Naive thymus-derived CD4-positive, alpha-beta T cell (primary cell): ENCODE data around the gene TMIGD2. TPM values are rescaled to one million over a fixed set of nuclear protein-coding genes. Genes with fewer than 3 reads are reported as not detected.

Source experiments
- ATAC-seq: fragments of 150-1000 bp; cut with Tn5 transposase; 2 replicates; pipeline ENCODE4 v1.10.0; 2021; ENCODE audit warnings: mild to moderate bottlenecking, moderate library complexity
- CTCF ChIA-PET: fragments of 350-600 bp; sonication (Branson Sonifier 250); formaldehyde crosslinking; loops from one replicate; lab custom pipeline; 2021; ENCODE audit warnings: antibody characterized with exemption; lab: Charles Lee
- POLR2A ChIA-PET: fragments of 350-600 bp; sonication (Branson Sonifier 250); formaldehyde crosslinking; loops from one replicate; lab custom pipeline; 2021; ENCODE audit warnings: antibody characterized with exemption, inconsistent platforms; lab: Charles Lee
- DNase-seq, 9 donors: peaks; one replicate each; pipeline versions ENCODE4 v3.0.0 to v3.0.0-alpha.2; 2020 to 2022; ENCODE audit warnings: mixed read lengths in 1 of 9
- H3K27ac ChIP-seq: one replicate; pipeline ENCODE4 v1.7.0; 2013; ENCODE audit warnings: mild to moderate bottlenecking, low read depth, low read length, moderate library complexity
- H3K27me3 ChIP-seq, 2 donors: one replicate each; pipeline ENCODE4 v1.7.0; 2013; ENCODE audit warnings: low read length in 2 of 2, mild to moderate bottlenecking in 2 of 2, moderate library complexity in 2 of 2; ENCODE audit not compliant: control insufficient read depth in 2 of 2, insufficient read depth in 2 of 2
- H3K36me3 ChIP-seq, 3 experiments: 1 replicate in 2 of 3; 2 replicates in 1 of 3; pipeline ENCODE4 v1.7.0; 2013; ENCODE audit warnings: low read length in 3 of 3, mild to moderate bottlenecking in 3 of 3, moderate library complexity in 1 of 3; ENCODE audit not compliant: insufficient read depth in 3 of 3, control insufficient read depth in 2 of 3
- H3K4me1 ChIP-seq, 2 donors: one replicate each; pipeline ENCODE4 v1.7.0; 2013; ENCODE audit warnings: low read length in 2 of 2, mild to moderate bottlenecking in 2 of 2, moderate library complexity in 1 of 2; ENCODE audit not compliant: control insufficient read depth in 2 of 2, insufficient read depth in 2 of 2
- H3K4me3 ChIP-seq: 2 replicates; pipeline ENCODE4 v1.7.0; 2013; ENCODE audit warnings: mild to moderate bottlenecking, low read length
- H3K9me3 ChIP-seq, 3 experiments: 1 replicate in 2 of 3; 2 replicates in 1 of 3; pipeline ENCODE4 v1.7.0; 2013; ENCODE audit warnings: low read length in 3 of 3; ENCODE audit not compliant: control insufficient read depth in 2 of 3
- H3K27ac Mint-ChIP-seq, 9 donors: one replicate each; pipeline ENCODE4 v1.8.0; 2020 to 2022; ENCODE audit warnings: mixed read lengths in 9 of 9, mild to moderate bottlenecking in 8 of 9, moderate library complexity in 5 of 9, inconsistent platforms in 2 of 9
- H3K27me3 Mint-ChIP-seq, 5 donors: one replicate each; pipeline ENCODE4 v1.8.0; 2021 to 2022; ENCODE audit warnings: mixed read lengths in 5 of 5, mild to moderate bottlenecking in 1 of 5
- H3K36me3 Mint-ChIP-seq, 5 donors: one replicate each; pipeline ENCODE4 v1.8.0; 2020 to 2022; ENCODE audit warnings: mixed read lengths in 5 of 5, mild to moderate bottlenecking in 3 of 5, inconsistent platforms in 1 of 5
- H3K4me1 Mint-ChIP-seq, 7 donors: one replicate each; pipeline ENCODE4 v1.8.0; 2020 to 2022; ENCODE audit warnings: mixed read lengths in 7 of 7, mild to moderate bottlenecking in 3 of 7, inconsistent platforms in 1 of 7
- H3K4me3 Mint-ChIP-seq, 10 donors: one replicate each; pipeline ENCODE4 v1.8.0; 2020 to 2022; ENCODE audit warnings: mild to moderate bottlenecking in 10 of 10, mixed read lengths in 10 of 10, moderate library complexity in 6 of 10, inconsistent platforms in 2 of 10
- H3K9me3 Mint-ChIP-seq, 11 donors: one replicate each; pipeline ENCODE4 v1.8.0; 2020 to 2022; ENCODE audit warnings: mixed read lengths in 11 of 11, mild to moderate bottlenecking in 4 of 11, inconsistent platforms in 1 of 11, moderate library complexity in 1 of 11
- intact Hi-C, 2 donors: fragments of 100-400 bp; cut with micrococcal nuclease; formaldehyde crosslinking; loops; one replicate each; pipeline ENCODE4 v1.15.1; 2023
- polyA plus RNA-seq, 2 donors: library from polyadenylated mRNA; unstranded; fragments of 300-500 nt; fragmentation: Illumina TruSeq; gene quantifications; one replicate each; pipeline ENCODE4 v1.2.3, GENCODE V29; 2021
- total RNA-seq, 6 experiments: library from RNA in 5 of 6; stranded (reverse) in 5 of 6; gene quantifications; 1 replicate in 5 of 6; 2 replicates in 1 of 6; pipeline ENCODE4 v1.2.3 and lab custom pipeline; 2021 to 2026

TMIGD2 gene
- total and polyA plus RNA-seq, 7 experiments from 2014 or later: 22.3 to 107 (median 48.2) TPM

DNA sequence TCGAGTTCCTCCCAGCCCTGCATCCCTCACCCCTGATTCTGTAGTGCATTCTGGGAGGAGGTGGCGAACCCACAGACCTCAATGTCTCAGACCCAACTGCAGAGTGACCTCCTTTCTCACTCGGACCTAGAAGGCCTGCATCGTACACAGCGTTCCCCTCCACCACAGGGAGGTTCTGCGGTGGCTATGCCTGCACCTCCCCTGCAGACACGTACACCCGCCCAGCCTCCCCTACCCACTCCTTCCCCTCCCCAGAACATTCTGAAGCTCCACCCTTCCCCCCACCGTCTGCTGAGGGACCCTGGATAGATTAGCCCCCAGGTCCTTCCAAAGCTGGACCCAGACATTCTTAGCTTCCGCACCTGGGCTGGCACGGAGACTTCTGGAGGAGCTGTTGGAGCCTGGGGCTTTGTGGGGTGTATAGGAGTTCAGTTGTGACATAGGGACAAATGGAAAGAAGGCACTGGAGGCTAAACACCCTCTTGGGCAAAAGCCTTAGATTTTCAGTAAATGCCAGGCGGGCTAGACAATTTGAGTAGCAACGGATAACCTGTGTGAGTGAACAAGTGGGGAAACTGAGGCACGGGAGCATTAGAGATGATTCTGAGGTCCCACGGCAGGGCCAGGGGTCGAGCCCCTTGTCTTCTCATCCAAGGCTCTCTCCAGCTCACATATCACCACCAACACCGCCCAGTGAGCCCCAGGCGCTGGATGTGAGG is 1.8 kb upstream of the TMIGD2 start:
- CTCF ChIA-PET: no interaction called here
- no peak for ATAC-seq

DNA sequence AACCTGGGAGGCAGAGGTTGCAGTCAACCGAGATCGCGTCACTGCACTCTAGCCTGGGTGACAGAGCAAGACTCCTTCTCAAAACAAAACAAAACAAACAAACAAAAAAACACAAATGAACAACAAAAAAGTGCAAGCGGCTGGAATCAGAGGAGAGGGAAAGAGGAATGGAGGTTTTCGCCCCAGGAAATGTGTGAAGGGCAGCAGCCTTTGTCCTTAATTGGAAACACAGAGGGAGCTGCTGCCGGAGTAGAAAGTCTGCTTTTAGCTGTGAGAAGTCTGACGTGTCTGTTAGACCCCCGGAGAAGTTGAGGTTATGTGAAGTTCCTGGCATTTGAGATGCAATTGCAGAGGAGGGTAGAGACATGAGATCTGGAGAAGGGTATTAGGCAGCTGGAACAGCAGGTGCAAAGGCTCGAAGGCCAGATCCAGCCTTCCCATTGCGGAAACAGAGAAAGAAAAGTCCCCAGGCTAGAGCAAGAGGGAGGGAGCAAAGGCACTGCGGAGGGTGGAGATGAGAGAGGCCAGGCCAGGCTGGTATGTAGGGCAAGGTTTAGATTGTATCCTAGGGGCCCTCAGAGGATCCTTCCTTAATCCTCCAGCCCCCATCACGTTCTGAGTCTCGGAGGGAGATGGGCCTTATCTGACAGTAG is 473 bp downstream of the TMIGD2 start:
- peak; percentile 39 for ATAC-seq
- intact Hi-C loops: loop anchor here (1.0 to 5.0 kb wide), 6 partner anchors 27 to 99 kb away; partner anchors contain the start of genes MPND (in 2 of the 2) and SH3GL1 (in 1 of the 2)
- peaks cover 13 to 70% (median 41%) of the 10 kb centered on the region in 7 donors for H3K4me1 Mint-ChIP-seq

More for the DNA sequence above, 1.8 kb upstream of the TMIGD2 start:
- no peaks in the 10 kb centered on the region for H3K9me3 ChIP-seq
- intact Hi-C loops: loop anchor here (2.0 to 5.0 kb wide), 3 partner anchors 25 to 38 kb away; partner anchors contain the start of gene MPND (in 1 of the 2)
- peak overlapping the region in 8 of 9 donors; percentile 48 to 96 (median 84) for H3K27ac Mint-ChIP-seq
- peak in 1 of 9 donors; percentile 10 for DNase-seq
- peaks cover 8 to 50% (median 38%) of the 10 kb centered on the region in 7 donors for H3K4me1 Mint-ChIP-seq
- H3K36me3 Mint-ChIP-seq: peaks cover 0 to 4% (median 0%) of the 10 kb centered on the region in 5 donors
- H3K4me3 Mint-ChIP-seq: peak overlapping the region; percentile 59 to 98 (median 78)
- H3K36me3 ChIP-seq: no peaks in the 10 kb centered on the region
- POLR2A ChIA-PET: interaction anchor here (1.3 to 3.5 kb wide), 3 partner anchors 27 to 542 kb away, joined by 3 to 29 read pairs (median 4); partner anchors contain the start of genes MPND and MRPL54
- no peaks in the 10 kb centered on the region for H3K9me3 Mint-ChIP-seq
- peak overlapping the region; percentile 35 for H3K27ac ChIP-seq
- no peaks in the 10 kb centered on the region for H3K27me3 Mint-ChIP-seq
- H3K27me3 ChIP-seq: no peaks in the 10 kb centered on the region
- peak overlapping the region; percentile 43 for H3K4me3 ChIP-seq
- peaks cover 4 to 28% of the 10 kb centered on the region in 2 donors for H3K4me1 ChIP-seq

DNA sequence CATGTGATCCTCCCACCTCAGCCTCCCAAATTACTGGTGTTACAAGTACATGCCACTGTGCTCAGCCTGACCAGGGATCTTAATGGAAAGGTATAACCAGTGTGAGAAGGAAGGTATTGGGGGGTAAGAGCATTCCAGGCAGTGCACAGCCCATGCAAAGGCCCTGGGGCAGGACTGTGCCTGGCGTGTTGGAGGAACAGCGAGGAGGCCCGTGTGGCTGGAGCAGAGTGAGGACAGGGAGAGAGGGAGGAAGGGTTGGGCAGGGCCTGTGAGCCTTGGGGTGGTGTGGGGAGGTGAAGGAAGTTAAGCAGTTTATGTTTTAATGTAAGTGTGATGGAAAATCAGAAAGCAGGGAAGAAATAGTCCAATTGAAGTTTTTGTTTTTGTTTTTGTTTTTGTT is 1.6 kb downstream of the TMIGD2 start:
- peaks cover 0 to 10% (median 0%) of the 10 kb centered on the region in 5 donors for H3K36me3 Mint-ChIP-seq
- H3K4me1 Mint-ChIP-seq: peaks cover 13 to 71% (median 41%) of the 10 kb centered on the region in 7 donors
- ChIA-PET POLR2A (interaction anchor here (0.9 to 1.3 kb wide), 2 partner anchors 42 to 43 kb away, joined by 3 to 4 read pairs; partner anchors contain the start of gene MPND), CTCF (interaction anchor here (0.6 to 1.0 kb wide), 2 partner anchors 34 to 53 kb away, joined by 3 read pairs; no protein-coding TSS in a partner anchor)
- Histone ChIP-seq H3K4me3 (no peak overlapping the region), H3K9me3 (no peaks in the 10 kb centered on the region), H3K27ac (no peak overlapping the region), H3K4me1 (peaks cover 4 to 28% of the 10 kb centered on the region in 2 donors), H3K27me3 (no peaks in the 10 kb centered on the region), H3K36me3 (peaks cover 0 to 22% (median 0%) of the 10 kb centered on the region in 3 experiments)
- intact Hi-C loops: loop anchor here (5.0 kb wide), 2 partner anchors 33 to 42 kb away; partner anchors contain the start of gene MPND (in 1 of the 2)
- DNase-seq (peak in 1 of 9 donors; percentile 6), ATAC-seq (no peak)
- peak overlapping the region; percentile 51 to 98 (median 90) for H3K4me3 Mint-ChIP-seq
- H3K27ac Mint-ChIP-seq: peak overlapping the region; percentile 73 to 96 (median 92)
- no peaks in the 10 kb centered on the region for H3K27me3 Mint-ChIP-seq
- no peaks in the 10 kb centered on the region for H3K9me3 Mint-ChIP-seq

More for the DNA sequence above, 473 bp downstream of the TMIGD2 start:
- peak in 5 of 9 donors; percentile 9 to 35 (median 20) for DNase-seq
- Histone ChIP-seq H3K27me3 (no peaks in the 10 kb centered on the region), H3K9me3 (no peaks in the 10 kb centered on the region), H3K27ac (peak overlapping the region; percentile 73), H3K4me1 (peaks cover 4 to 28% of the 10 kb centered on the region in 2 donors), H3K36me3 (peaks cover 0 to 11% (median 0%) of the 10 kb centered on the region in 3 experiments), H3K4me3 (peak overlapping the region; percentile 69)
- peak overlapping the region; percentile 84 to 98 (median 92) for H3K4me3 Mint-ChIP-seq
- H3K27me3 Mint-ChIP-seq: no peaks in the 10 kb centered on the region
- H3K27ac Mint-ChIP-seq: peak overlapping the region; percentile 88 to 96 (median 93)
- no peaks in the 10 kb centered on the region for H3K9me3 Mint-ChIP-seq
- peaks cover 0 to 7% (median 0%) of the 10 kb centered on the region in 5 donors for H3K36me3 Mint-ChIP-seq
- ChIA-PET CTCF (interaction anchor here (0.9 to 2.2 kb wide), 3 partner anchors 20 to 50 kb away, joined by 3 to 11 read pairs (median 3); no protein-coding TSS in a partner anchor), POLR2A (interaction anchor here (0.6 to 3.5 kb wide), 8 partner anchors 35 to 693 kb away, joined by 3 to 29 read pairs (median 4); partner anchors contain the start of genes CHAF1A, MPND and STAP2)

DNA sequence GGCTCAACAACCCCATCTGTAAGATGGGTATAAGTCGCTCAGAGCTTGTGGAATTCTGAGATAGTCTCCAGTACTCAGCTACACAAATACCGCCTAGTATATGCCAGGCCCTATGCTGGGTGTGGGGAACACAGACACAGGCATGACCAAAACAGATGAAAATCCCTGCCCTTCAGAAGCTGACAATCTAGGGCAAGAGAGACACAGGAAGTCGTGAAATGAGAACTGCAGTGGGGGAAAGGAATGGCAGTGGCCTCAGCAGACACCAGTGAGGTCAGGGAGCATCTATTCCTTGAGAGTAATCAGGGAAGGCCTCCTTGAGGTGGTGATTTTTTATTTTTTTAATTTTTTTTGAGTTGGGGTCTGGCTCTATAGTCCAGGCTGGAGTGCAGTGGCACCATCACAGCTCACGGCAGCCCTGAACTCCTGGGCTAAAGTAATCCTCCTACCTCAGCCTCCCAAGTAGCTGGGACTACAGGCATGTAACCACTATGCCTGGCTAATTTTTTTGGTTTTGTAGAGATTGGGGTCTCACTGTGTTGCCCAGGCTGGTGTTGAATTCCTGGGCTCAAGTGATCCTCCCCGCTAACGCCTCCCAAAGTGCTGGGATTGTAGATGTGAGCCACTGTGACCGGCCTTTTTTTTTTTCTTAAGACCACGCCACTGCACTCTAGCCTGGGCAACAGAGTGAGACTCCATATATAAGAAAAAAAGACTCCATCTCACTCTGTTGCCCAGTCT is 3.2 kb downstream of the TMIGD2 start:
- Histone ChIP-seq H3K27me3 (no peaks in the 10 kb centered on the region), H3K27ac (no peak overlapping the region), H3K36me3 (peaks cover 0 to 34% (median 0%) of the 10 kb centered on the region in 3 experiments), H3K4me3 (no peak overlapping the region), H3K4me1 (peaks cover under 1 to 23% of the 10 kb centered on the region in 2 donors), H3K9me3 (no peaks in the 10 kb centered on the region)
- peak overlapping the region; percentile 29 to 92 (median 76) for H3K27ac Mint-ChIP-seq
- peaks cover 13 to 62% (median 34%) of the 10 kb centered on the region in 7 donors for H3K4me1 Mint-ChIP-seq
- H3K27me3 Mint-ChIP-seq: no peaks in the 10 kb centered on the region
- H3K4me3 Mint-ChIP-seq: peak overlapping the region in 9 of 10 donors; percentile 25 to 59 (median 44)
- H3K9me3 Mint-ChIP-seq: peaks cover 0 to 1% (median 0%) of the 10 kb centered on the region in 11 donors
- ChIA-PET POLR2A (interaction anchor here (0.5 to 1.3 kb wide), 3 partner anchors 29 to 43 kb away, joined by 3 to 4 read pairs (median 3); no protein-coding TSS in a partner anchor), CTCF (interaction anchor here (0.6 kb wide), 1 partner anchor 47 kb away, joined by 3 read pairs; no protein-coding TSS in a partner anchor)
- intact Hi-C loops: no loop called here
- H3K36me3 Mint-ChIP-seq: peaks cover 0 to 16% (median 0%) of the 10 kb centered on the region in 5 donors
- no peak for ATAC-seq
- DNase-seq: no peak

DNA sequence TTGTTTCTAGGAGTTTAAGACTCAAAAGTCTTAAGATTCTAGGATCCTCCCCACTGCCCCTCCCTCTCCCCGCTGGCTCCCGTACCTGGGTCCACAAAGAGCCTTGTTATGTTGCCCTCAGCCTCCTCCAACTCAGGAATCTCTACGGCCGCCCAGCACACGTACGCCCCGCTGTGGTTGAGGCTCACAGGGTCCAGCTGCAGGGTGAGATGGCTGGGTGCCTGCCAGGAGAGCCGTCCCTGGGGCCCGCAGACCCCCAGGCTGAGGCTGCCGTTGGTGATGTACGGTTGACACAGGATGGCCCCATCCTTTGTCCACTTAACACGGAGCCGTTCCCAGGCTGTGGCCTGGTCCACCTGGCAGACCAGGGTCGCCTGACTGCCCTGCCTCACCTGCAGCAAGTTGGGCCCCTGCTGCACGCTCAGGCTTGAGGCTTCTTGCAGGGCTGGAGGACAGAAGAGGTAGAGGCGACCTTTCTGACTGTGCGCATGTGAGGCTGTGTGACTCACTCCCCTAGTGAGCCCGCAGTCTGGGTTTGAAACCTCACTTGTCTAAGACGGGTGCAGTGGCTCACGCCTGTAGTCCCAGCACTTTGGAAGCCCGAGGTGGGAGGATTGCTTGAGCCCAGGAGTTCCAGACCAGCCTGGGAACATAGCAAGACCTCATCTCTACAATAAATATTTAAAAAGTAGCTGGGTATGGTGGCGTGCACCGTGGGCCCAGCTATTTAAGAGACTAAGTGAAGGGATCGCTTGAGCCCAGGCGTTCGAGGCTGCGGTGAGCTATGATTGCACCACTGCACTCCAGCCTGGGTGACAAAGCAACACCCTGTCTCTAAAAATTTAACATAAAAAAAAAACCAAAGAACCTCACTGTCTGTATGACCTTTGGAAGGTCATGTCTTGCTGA is 4.0 kb downstream of the TMIGD2 start:
- peaks cover 0 to 15% of the 10 kb centered on the region in 2 donors for H3K4me1 ChIP-seq
- intact Hi-C loops: no loop called here
- CTCF ChIA-PET: interaction anchor here (0.6 kb wide), 1 partner anchor 48 kb away, joined by 3 read pairs; no protein-coding TSS in a partner anchor
- Mint-ChIP-seq H3K4me3 (peak overlapping the region in 6 of 10 donors; percentile 25 to 59 (median 38)), H3K27me3 (no peaks in the 10 kb centered on the region), H3K4me1 (peaks cover 13 to 57% (median 29%) of the 10 kb centered on the region in 7 donors), H3K36me3 (peaks cover 0 to 16% (median 0%) of the 10 kb centered on the region in 5 donors), H3K27ac (peak overlapping the region in 8 of 9 donors; percentile 29 to 92 (median 79)), H3K9me3 (peaks cover 0 to 1% (median 0%) of the 10 kb centered on the region in 11 donors)
- H3K36me3 ChIP-seq: peaks cover 0 to 39% (median 0%) of the 10 kb centered on the region in 3 experiments
- H3K27ac ChIP-seq: no peak overlapping the region
- no peaks in the 10 kb centered on the region for H3K9me3 ChIP-seq
- DNase-seq: no peak
- no peak overlapping the region for H3K4me3 ChIP-seq
- POLR2A ChIA-PET: interaction anchor here (0.5 kb wide), 1 partner anchor 28 kb away, joined by 3 read pairs; no protein-coding TSS in a partner anchor
- ATAC-seq: no peak
- no peaks in the 10 kb centered on the region for H3K27me3 ChIP-seq
